ENCODE measurements around the gene SAMSN1. TPM values are rescaled to one million over a fixed set of nuclear protein-coding genes. Genes with fewer than 3 reads are reported as not detected.

Gene SAMSN1
- total and polyA plus RNA-seq, 2 of the 8 experiments (the other 6 are each of a cell fraction or from before 2014, with no cell fraction given), result 0.50 to 3.0 TPM

GRCh38 chr21:14479241-14479786 lies 66.8 kb downstream of the SAMSN1 start:
- H3K36me3 ChIP-seq (ENCODE audit: control insufficient read depth in 2 of 4, insufficient read depth in 4 of 4, low read length in 3 of 4), result no peaks in the 10 kb centered on the region
- no peak overlapping the region for H4K5ac ChIP-seq (ENCODE audit: insufficient read length, low read depth, low read length)
- no peaks in the 10 kb centered on the region for H3K23me2 ChIP-seq (ENCODE audit: low read depth, low read length)
- no peak for DNase-seq (ENCODE audit: low read depth in 1 of 2, low spot score in 2 of 2)
- H3K14ac ChIP-seq (ENCODE audit: insufficient read length), result no peak overlapping the region
- H3K27ac ChIP-seq (ENCODE audit: low read depth, low read length), result no peak overlapping the region
- TF ChIP-seq JUN (IDR thresholded peaks at IDR 0.05; ENCODE audit: low read depth, low read length), result no peak
- no peak for TF ChIP-seq TAF1 (IDR thresholded peaks at IDR 0.05; ENCODE audit: low read depth, low read length)
- no peak for TF ChIP-seq SRF (IDR thresholded peaks at IDR 0.05; ENCODE audit: low read depth, low read length)
- no peak for TF ChIP-seq SIX5 (IDR thresholded peaks at IDR 0.05; ENCODE audit: low read depth, low read length)
- no peak for TF ChIP-seq CTCF (IDR thresholded peaks at IDR 0.05; ENCODE audit: control extremely low read depth in 1 of 3, insufficient read depth in 1 of 3, low read depth in 1 of 3, low read length in 3 of 3)
- no peak for TF ChIP-seq POLR2AphosphoS5 (IDR thresholded peaks at IDR 0.05; ENCODE audit: low read depth, low read length)
- no peak for TF ChIP-seq HDAC6 (IDR thresholded peaks at IDR 0.05; ENCODE audit: low read depth, low read length)
- no peak for TF ChIP-seq YY1 (IDR thresholded peaks at IDR 0.05; ENCODE audit: low read depth, low read length)
- TF ChIP-seq SP4 (IDR thresholded peaks at IDR 0.05; ENCODE audit: low read length), result no peak
- no peak overlapping the region for H3K18ac ChIP-seq (ENCODE audit: extremely low read depth, low read length)
- no peak overlapping the region for H3K23ac ChIP-seq (ENCODE audit: insufficient read length)
- H3K79me2 ChIP-seq (ENCODE audit: control insufficient read depth in 1 of 2, insufficient read depth in 2 of 2, low read length in 2 of 2), result no peaks in the 10 kb centered on the region
- H2BK120ac ChIP-seq (replicated peaks; ENCODE audit: low read depth, low read length), result no peak overlapping the region
- H2BK12ac ChIP-seq (ENCODE audit: low read depth, low read length), result no peak overlapping the region
- no peaks in the 10 kb centered on the region for H3K4me1 ChIP-seq (replicated peaks in 1 of 4; ENCODE audit: control insufficient read depth in 3 of 4, insufficient read depth in 4 of 4, low read length in 3 of 4)
- no peak for FAIRE-seq
- POLR2A ChIA-PET (ENCODE audit: partially characterized antibody), result no interaction called here
- no peaks in the 10 kb centered on the region for H3K9me3 ChIP-seq (ENCODE audit: insufficient read depth in 2 of 2, low read depth in 1 of 2, low read length in 1 of 2)
- H2BK15ac ChIP-seq (ENCODE audit: low read length), result no peak overlapping the region
- H3K79me1 ChIP-seq (ENCODE audit: low read depth, low read length), result no peaks in the 10 kb centered on the region
- CTCF ChIA-PET (ENCODE audit: partially characterized antibody), result no interaction called here
- H2AK5ac ChIP-seq (ENCODE audit: low read depth, low read length), result no peak overlapping the region
- H3K4ac ChIP-seq (replicated peaks; ENCODE audit: insufficient read length, low read depth, low read length), result no peak overlapping the region
- H3K9ac ChIP-seq (replicated peaks in 1 of 4; ENCODE audit: extremely low read depth in 1 of 4, low read depth in 3 of 4, low read length in 3 of 4), result no peak overlapping the region
- H2BK20ac ChIP-seq (ENCODE audit: low read length), result no peak overlapping the region
- no peak overlapping the region for H3K4me3 ChIP-seq (ENCODE audit: extremely low read depth in 1 of 4, insufficient read depth in 2 of 4, low read depth in 3 of 4, low read length in 4 of 4)
- H3K56ac ChIP-seq (replicated peaks; ENCODE audit: insufficient read length, low read depth, low read length), result no peak overlapping the region
- no peak overlapping the region for H3K4me2 ChIP-seq (ENCODE audit: insufficient read depth in 1 of 2, low read depth in 2 of 2, low read length in 2 of 2)
- no peak overlapping the region for H2BK5ac ChIP-seq (ENCODE audit: low read depth, low read length)
- H4K20me1 ChIP-seq (replicated peaks in 1 of 2; ENCODE audit: control insufficient read depth in 1 of 2, insufficient read depth in 2 of 2, low read length in 2 of 2), result no peaks in the 10 kb centered on the region
- peak overlapping the region; percentile 34; the same call in 1 of the 2 replicates for H2AFZ ChIP-seq (ENCODE audit: low read length)
- H4K91ac ChIP-seq (replicated peaks; ENCODE audit: insufficient read length, low read length), result no peak overlapping the region
- no peak overlapping the region for H4K8ac ChIP-seq (ENCODE audit: extremely low read depth, insufficient read depth, low read length)
- WGBS, 2 experiments (ENCODE audit: extremely low coverage in 1 of 2, insufficient coverage in 1 of 2, insufficient read length in 1 of 2, insufficient replicate concordance in 2 of 2, low coverage in 1 of 2, low lambda C conversion rate in 2 of 2, missing lambda C conversion rate in 1 of 2), result 94% methylated on average over 1 of the region's 1 CpG; no CpG with 5 or more reads in 1 of the 2 experiments
- H3K27me3 ChIP-seq (replicated peaks in 1 of 4; ENCODE audit: control insufficient read depth in 3 of 4, extremely low read depth in 1 of 4, insufficient read depth in 3 of 4, low read length in 3 of 4), result no peaks in the 10 kb centered on the region

All from H1 (cell line).